GM21619 (cell line): ENCODE measurements around the gene TBL1XR1.
A peak's percentile ranks its signal among the peaks of the same experiment; 100 is the strongest.

Experiments used
- ATAC-seq: cut with Tn5 transposase; IDR thresholded peaks from one replicate; pipeline ENCODE4 v1.9.1; 2021; ENCODE audit not compliant: unreplicated experiment

Gene TBL1XR1

DNA sequence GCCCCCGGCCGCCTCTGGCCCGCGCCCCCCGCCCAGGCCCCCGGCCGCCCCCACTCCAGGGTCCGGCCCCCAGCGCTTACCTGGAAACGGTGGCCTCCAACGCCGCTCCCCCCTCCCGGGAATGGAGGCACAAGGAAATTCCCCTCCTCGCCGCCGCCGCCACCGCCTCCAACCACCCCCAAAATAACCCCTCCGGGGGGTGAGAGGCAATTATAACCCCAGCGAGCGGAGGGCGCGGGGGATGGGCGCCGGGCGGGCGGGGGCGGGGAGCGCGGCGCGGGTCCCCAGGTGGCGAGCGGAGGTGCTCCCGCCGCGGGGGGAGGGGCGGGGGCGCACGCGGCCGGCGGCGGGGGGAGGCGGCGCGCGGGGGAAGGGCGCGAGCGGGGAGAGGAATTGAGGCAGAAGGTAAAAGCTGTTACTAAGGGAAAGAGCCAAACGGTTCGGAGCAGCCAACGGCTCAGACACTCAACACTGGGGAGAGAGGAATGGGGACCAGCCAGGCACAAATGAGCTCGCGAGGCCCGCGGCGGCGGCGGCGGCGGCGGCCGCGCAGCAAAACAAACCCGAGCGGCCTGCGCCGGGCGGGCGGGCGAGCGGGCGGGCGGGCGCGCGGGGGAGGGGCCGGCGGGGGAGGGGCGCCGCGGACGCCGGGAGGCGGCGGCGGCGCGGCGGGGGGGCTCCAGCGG lies at the start of gene TBL1XR1:
TSS of gene TBL1XR1 (minus strand) at position 442 of the 686 bp plus-strand sequence. CDS start 132,505 bp downstream, outside the sequence.
- ATAC-seq: peak; percentile 36

GRCh38 chr3:177245250-177245649 lies 48.0 kb upstream of the TBL1XR1 start:
- no peak for ATAC-seq

- no peak for ATAC-seq
Observed at GRCh38 chr3:177244606-177245005, 47.3 kb upstream of the TBL1XR1 start.

DNA sequence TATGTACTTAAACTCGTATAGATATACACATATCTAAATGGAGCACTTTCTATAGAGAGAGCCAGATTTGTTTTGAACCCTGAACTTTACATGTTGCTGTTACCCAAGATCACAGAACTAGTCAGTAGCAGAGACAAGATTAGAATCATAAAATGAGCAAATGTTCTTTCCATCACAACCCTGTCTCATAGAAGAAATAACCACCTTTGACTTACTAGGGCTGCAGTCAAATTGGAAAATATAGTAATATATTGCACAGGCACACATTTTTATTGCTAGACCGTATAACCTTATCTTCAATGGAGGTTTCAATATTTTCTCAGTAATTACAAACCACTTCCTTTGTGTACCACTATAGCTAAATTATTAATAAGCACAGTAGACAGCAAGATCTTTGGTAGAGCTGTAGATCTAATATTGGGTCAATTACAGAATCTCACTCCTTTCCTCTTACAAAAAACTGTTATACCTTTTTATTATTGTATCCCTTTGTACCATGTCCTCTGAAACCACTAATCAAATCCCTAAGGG lies 41.5 kb upstream of the TBL1XR1 start:
- ATAC-seq: no peak

DNA sequence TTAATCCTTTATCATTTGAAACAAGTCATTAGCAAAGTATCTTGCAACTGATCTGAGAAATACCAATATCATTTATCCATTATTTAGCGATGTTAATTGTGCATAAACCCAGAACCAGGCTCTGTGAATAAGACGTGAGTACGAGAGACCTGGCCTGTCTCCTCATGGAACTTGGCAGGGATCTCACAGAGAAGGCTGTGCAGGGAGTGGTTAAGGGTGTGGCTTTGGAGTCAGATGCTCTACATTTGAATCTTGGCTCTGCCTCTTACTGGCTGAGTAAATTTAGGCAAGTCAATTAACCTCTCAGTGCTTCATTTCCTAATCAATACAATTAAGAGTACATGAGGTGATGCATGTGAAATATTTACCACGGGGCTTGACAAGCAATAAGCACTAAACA lies 39.9 kb upstream of the TBL1XR1 start:
- ATAC-seq: no peak

DNA sequence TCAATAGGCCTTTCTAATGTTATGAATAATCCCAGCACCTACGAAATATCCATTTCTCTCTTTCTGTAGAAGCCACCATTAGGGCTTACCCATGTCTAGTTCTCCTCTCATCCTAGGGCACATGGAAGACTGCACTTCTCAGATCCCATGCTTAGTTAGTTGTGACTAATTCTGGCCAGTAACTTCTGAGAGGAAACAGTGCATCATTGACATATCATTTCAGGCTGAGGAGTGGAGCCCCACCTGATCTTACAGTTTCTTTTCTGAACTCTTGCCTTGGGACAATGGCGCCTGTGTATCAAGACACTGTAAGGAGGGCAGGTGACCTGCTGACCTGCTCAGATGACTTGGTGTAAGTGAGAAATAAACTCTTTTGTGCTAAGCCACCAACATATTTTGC lies 39.4 kb upstream of the TBL1XR1 start:
- no peak for ATAC-seq

- no peak for ATAC-seq
Observed at GRCh38 chr3:177234121-177234520, 36.8 kb upstream of the TBL1XR1 start.

- no peak for ATAC-seq
Observed at GRCh38 chr3:177231242-177231641, 34.0 kb upstream of the TBL1XR1 start.

GRCh38 chr3:177230641-177231040 lies 33.4 kb upstream of the TBL1XR1 start:
- ATAC-seq: no peak

GRCh38 chr3:177229791-177230190 lies 32.5 kb upstream of the TBL1XR1 start:
- no peak for ATAC-seq

DNA sequence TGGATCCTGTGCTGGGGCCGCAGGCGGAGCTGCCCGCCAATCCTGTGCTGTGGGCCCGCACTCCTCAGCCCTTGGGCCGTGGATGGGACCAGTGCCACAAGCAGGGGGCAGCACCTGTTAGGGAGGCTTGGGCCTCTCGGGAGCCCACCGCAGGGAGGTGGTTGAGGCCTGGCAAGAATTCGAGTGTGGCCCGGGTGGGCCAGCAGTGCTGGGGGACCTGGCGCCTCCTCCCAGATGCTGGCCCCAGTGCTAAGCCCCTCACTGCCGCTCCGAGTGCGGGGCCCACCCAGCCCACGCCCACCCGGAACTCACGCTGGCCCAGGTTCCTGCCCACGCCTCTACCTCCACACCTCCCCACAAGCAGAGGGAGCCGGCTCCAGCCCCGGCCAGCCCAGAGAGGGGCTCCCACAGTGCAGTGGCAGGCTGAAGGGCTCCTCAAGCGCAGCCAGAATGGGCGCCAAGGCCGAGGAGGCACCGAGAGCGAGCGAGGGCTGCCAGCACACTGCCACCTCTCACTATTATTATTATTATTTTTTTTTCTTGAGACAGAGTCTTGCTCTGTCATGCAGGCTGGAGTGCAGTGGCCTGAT lies 31.4 kb upstream of the TBL1XR1 start:
- ATAC-seq: no peak

GRCh38 chr3:177224414-177224813 lies 27.1 kb upstream of the TBL1XR1 start:
- no peak for ATAC-seq

DNA sequence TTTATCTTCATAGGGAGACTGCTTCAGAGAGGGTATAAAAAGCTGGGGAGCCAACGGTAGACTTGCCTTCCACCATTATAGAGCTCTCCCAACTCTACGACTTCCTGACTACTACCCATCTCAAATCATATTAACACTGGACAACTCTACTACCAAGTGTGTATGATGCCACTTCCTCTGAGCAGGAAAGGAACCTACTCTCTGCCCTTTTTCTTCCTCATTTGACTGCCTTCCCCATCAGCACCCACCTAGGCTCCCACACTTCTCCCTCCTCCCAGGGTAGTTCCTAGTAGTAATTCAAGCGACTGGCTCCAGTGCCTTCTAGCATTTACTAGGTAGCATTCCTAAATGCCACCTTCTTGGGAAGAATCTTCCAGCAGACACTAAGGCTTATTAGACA lies 24.5 kb upstream of the TBL1XR1 start:
- no peak for ATAC-seq

DNA sequence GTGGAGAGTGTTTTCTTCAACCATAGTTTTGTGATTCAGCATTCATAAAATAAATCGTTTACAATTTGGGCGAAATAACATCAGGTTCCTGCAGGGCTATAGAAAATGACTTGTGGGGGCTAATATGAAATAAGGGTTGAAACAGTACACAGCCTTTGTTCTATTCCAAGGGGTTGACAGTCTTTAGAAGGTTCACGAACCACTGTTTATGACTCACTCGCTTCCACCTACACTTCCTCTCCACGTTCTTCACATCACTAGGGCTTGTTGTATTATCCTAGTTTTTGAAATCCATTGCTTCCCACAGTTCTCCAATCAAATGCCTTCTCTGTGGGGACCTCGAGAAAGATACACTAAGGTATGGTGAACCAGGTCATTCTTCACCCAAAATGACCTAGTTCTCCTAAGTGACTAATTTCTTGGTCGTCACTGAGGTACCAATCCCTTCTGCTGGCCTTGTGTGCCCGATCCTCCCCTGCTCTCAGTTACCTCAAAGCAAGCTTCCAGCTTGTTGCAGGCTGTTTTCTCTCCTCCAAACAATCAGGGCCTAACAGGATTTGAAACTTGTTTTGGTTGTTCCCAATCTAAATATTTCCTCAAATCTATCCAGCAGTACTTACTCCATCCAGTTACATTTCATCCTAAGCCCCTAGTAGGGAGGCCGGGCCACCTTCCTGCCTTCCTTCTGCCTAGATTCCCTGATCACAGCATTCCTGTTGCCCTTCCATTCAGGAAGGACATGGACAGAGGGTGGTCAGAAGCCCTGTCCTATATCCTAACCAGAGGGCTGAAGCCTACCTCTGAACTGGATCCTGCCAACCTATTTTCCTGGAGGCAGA lies 23.1 kb upstream of the TBL1XR1 start:
- ATAC-seq: no peak

DNA sequence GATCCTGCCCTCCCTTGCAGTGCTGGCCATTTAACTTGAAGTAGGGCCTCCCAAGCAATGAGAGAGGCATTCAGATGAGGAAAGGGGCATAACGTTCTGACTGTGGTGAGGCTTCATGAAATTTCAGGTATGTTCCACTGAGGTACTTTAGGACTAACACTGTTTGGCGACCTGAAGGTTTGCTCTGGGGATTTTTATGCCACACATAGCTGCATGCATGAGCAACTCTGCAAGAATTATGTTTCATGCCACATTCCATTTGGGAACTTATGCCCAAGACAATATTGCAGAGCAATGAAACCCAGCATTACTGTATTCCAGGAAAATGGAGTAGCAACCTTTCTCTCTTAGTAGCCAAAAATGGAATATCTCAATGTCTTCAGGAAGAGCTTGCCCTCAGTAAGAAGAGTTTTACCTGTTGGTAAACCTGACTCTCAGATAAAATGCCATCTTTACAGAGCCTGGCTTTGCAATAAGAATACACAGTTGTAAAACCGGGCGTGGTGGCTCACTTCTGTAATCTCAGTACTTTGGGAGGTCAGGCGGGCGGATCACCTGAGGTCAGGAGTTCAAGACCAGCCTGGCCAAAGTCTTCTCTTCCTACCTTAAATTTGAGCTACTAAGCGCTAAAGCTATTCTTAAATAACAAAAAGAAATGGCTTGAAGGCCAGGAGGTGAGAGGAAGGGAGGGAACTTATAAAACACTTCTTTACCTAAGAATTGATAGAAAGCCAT lies 16.7 kb upstream of the TBL1XR1 start:
- ATAC-seq: no peak

- ATAC-seq: no peak
Observed at GRCh38 chr3:177212756-177213155, 15.5 kb upstream of the TBL1XR1 start.

GRCh38 chr3:177212278-177212610 lies 15.0 kb upstream of the TBL1XR1 start:
- no peak for ATAC-seq

DNA sequence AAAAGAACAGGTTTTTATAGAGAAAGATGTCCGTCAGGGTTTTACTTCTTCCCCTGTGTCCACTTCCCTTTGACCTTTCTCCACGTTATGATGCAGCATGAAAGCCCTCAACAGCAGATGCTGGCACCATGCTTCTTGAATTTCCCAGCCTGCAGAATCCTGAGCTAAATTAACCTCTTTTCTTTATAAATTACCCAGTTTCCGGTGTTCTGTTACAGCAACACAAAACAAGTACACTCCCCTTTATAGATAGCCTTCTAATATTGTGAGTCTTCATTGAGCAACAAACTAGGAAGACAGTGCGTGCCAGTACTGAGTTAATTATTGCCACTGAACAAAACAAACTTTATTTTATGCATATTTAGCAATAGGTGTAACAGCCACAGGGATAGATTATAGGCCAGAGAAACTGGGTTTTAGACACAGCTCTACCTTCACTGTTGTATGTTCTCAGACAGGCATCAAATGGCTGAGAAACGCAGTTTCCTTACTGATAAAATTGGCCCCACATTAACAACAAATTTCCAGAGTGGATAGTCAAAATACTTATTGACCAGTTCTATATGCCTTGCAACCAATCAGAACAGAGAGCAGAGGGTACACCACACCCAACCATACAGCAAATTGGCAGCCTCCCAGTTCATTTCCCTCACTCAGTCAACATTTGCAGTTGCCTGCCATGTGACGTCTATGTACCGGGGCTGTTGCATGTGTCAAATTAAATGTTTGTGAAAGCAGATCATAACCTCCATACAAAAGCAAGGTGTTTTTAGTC lies 14.4 kb upstream of the TBL1XR1 start:
- no peak for ATAC-seq

DNA sequence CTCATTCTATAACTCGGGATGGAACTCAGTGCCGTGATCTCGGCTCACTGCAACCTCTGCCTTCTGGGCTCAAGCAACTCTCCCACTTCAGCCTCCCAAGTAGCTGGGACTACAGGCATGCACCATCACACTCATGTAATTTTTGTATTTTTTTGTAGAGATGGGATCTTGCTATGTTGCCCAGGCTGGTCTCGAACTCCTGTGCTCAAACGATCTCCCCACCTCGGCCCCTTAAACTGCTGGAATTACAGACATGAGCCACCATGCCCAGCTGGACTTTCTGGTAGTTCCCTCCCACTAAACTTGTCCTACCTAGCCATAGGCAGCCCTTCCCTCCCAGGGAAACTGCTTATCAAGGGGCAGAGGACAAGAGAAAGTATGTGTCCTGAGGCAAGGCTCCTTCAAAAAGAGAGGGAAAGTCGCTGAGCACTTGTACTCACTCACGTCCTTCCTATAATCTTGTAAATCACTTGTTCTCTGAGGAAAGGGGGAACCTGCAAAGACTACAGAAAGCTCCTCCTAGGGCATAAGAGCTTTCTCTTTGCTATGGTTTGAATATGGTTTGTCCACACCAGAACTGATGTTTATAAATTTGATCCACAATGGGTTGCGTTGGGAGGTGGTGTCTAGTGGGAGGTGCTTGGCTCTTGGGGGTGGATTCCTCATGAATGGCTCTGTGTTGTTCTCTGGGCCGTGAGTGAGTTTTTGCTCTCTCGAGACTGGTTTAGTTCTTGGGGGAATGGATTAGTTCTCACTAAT lies 13.6 kb upstream of the TBL1XR1 start:
- no peak for ATAC-seq

- no peak for ATAC-seq
Observed at GRCh38 chr3:177209509-177209908, 12.2 kb upstream of the TBL1XR1 start.
